Hematopoietic multipotent progenitor cell treated with erythropoietin and hydrocortisone succinate and interleukin-3 and kit ligand, for 15 days (in vitro differentiated cells): ENCODE data around the gene CLMP.

Experiments used
- DNase-seq: peaks from one replicate; pipeline ENCODE4 v3.0.0-alpha.2; 2015; ENCODE audit warnings: low spot score

CLMP gene

GRCh38 chr11:123190518-123190917 is 4.5 kb downstream of the CLMP start:
- no peak for DNase-seq

GRCh38 chr11:123188508-123189165 is 6.4 kb downstream of the CLMP start:
- DNase-seq: no peak

- no peak for DNase-seq
Measured at GRCh38 chr11:123187665-123188507, 7.2 kb downstream of the CLMP start.

GRCh38 chr11:123187248-123187647 is 7.8 kb downstream of the CLMP start:
- no peak for DNase-seq

- DNase-seq: no peak
Measured at GRCh38 chr11:123186286-123186685, 8.8 kb downstream of the CLMP start.

GRCh38 chr11:123185326-123185725 is 9.7 kb downstream of the CLMP start:
- DNase-seq: no peak

- no peak for DNase-seq
Measured at GRCh38 chr11:123184531-123184930, 10.5 kb downstream of the CLMP start.

GRCh38 chr11:123183391-123184099 is 11.5 kb downstream of the CLMP start:
- no peak for DNase-seq

- no peak for DNase-seq
Measured at GRCh38 chr11:123181767-123182500, 13.1 kb downstream of the CLMP start.

GRCh38 chr11:123181075-123181474 is 14.0 kb downstream of the CLMP start:
- no peak for DNase-seq

- no peak for DNase-seq
Measured at GRCh38 chr11:123180574-123180973, 14.5 kb downstream of the CLMP start.

- DNase-seq: no peak
Measured at GRCh38 chr11:123180166-123180565, 14.9 kb downstream of the CLMP start.

- no peak for DNase-seq
Measured at GRCh38 chr11:123179586-123179985, 15.5 kb downstream of the CLMP start.

GRCh38 chr11:123178186-123178585 is 16.9 kb downstream of the CLMP start:
- DNase-seq: no peak

GRCh38 chr11:123176785-123177184 is 18.3 kb downstream of the CLMP start:
- no peak for DNase-seq

GRCh38 chr11:123174196-123175183 is 20.6 kb downstream of the CLMP start:
- no peak for DNase-seq

GRCh38 chr11:123173856-123174186 is 21.2 kb downstream of the CLMP start:
- no peak for DNase-seq

- no peak for DNase-seq
Measured at GRCh38 chr11:123173040-123173855, 21.8 kb downstream of the CLMP start.

- no peak for DNase-seq
Measured at GRCh38 chr11:123170929-123171328, 24.1 kb downstream of the CLMP start.

- DNase-seq: no peak
Measured at GRCh38 chr11:123169821-123170220, 25.2 kb downstream of the CLMP start.
